CD14-positive monocyte (primary cell): ENCODE measurements around the gene TCF25. TPM values are rescaled to one million over a fixed set of nuclear protein-coding genes. Genes with fewer than 3 reads are reported as not detected.

Source experiments
- DNase-seq, 3 donors: peaks; one replicate each; pipeline ENCODE4 v3.0.0-alpha.2; 2011 to 2022
- H2AFZ ChIP-seq: 2 replicates; pipeline ENCODE4 v1.6.0; 2012; ENCODE audit warnings: mild to moderate bottlenecking, low read depth, low read length, inconsistent platforms; ENCODE audit not compliant: insufficient read depth, poor library complexity, severe bottlenecking
- H3K27ac ChIP-seq, 2 donors: 1 replicate in 1 of 2; 2 replicates in 1 of 2; pipeline ENCODE4 v1.5.1; 2012 to 2013; ENCODE audit warnings: low read length in 2 of 2, control low read depth in 1 of 2, inconsistent platforms in 1 of 2, low read depth in 1 of 2, mild to moderate bottlenecking in 1 of 2
- H3K27me3 ChIP-seq, 2 donors: one replicate each; pipeline versions ENCODE4 v1.6.0 to v1.6.1; 2011 to 2013; ENCODE audit warnings: low read length in 2 of 2; ENCODE audit not compliant: control insufficient read depth in 2 of 2, insufficient read depth in 2 of 2
- H3K36me3 ChIP-seq, 2 donors: replicated peaks in 1 of 2; 1 replicate in 1 of 2; 2 replicates in 1 of 2; pipeline versions ENCODE4 v1.5.1 to v1.6.1; 2012 to 2013; ENCODE audit warnings: low read length in 2 of 2, control low read depth in 1 of 2, inconsistent platforms in 1 of 2, mild to moderate bottlenecking in 1 of 2; ENCODE audit not compliant: insufficient read depth in 2 of 2, control insufficient read depth in 1 of 2
- H3K4me1 ChIP-seq, 2 donors: 1 replicate in 1 of 2; 2 replicates in 1 of 2; pipeline versions ENCODE4 v1.5.1 to v1.6.1; 2012 to 2013; ENCODE audit warnings: low read length in 2 of 2, control low read depth in 1 of 2, inconsistent platforms in 1 of 2, mild to moderate bottlenecking in 1 of 2, moderate library complexity in 1 of 2; ENCODE audit not compliant: insufficient read depth in 2 of 2, control insufficient read depth in 1 of 2
- H3K4me2 ChIP-seq: replicated peaks from 2 replicates; pipeline ENCODE3; 2012; ENCODE audit warnings: low read length, moderate library complexity, mild to moderate bottlenecking; ENCODE audit not compliant: poor library complexity, severe bottlenecking; ENCODE audit errors: extremely low read depth
- H3K4me3 ChIP-seq, 3 experiments: fragments of 200-600 bp in 1 of 3; sonication (generic) in 1 of 3; replicated peaks in 1 of 3; 1 replicate in 2 of 3; 2 replicates in 1 of 3; pipeline ENCODE4 v1.5.1; 2011 to 2013; ENCODE audit warnings: low read length in 3 of 3, mild to moderate bottlenecking in 3 of 3, control low read depth in 2 of 3, low read depth in 2 of 3, inconsistent platforms in 1 of 3, moderate library complexity in 1 of 3
- H3K79me2 ChIP-seq: 2 replicates; pipeline ENCODE4 v1.6.0; 2012; ENCODE audit warnings: mild to moderate bottlenecking, control low read depth, inconsistent platforms, low read length, moderate library complexity; ENCODE audit not compliant: insufficient read depth
- H3K9ac ChIP-seq: 2 replicates; pipeline ENCODE4 v1.6.0; 2017; ENCODE audit warnings: low read length, mild to moderate bottlenecking; ENCODE audit not compliant: insufficient read depth, poor library complexity, severe bottlenecking
- H3K9me3 ChIP-seq, 2 donors: replicated peaks in 1 of 2; 1 replicate in 1 of 2; 2 replicates in 1 of 2; pipeline versions ENCODE4 v1.5.1 to v1.6.1; 2012 to 2013; ENCODE audit warnings: low read length in 2 of 2, control low read depth in 1 of 2; ENCODE audit not compliant: control insufficient read depth in 1 of 2, insufficient read depth in 1 of 2
- H4K20me1 ChIP-seq: 2 replicates; pipeline ENCODE4 v1.6.0; 2012; ENCODE audit warnings: mild to moderate bottlenecking, low read length, control low read depth, moderate library complexity; ENCODE audit not compliant: insufficient read depth
- H3K27ac Mint-ChIP-seq, 7 donors: one replicate each; pipeline ENCODE4 v1.8.0; 2020; ENCODE audit warnings: mild to moderate bottlenecking in 7 of 7, mixed read lengths in 7 of 7, moderate library complexity in 6 of 7, inconsistent platforms in 2 of 7
- H3K27me3 Mint-ChIP-seq, 3 donors: one replicate each; pipeline ENCODE4 v1.8.0; 2021 to 2022; ENCODE audit warnings: low read depth in 3 of 3, mild to moderate bottlenecking in 3 of 3, mixed read lengths in 3 of 3, moderate library complexity in 3 of 3, inconsistent platforms in 1 of 3
- H3K36me3 Mint-ChIP-seq, 2 donors: one replicate each; pipeline ENCODE4 v1.8.0; 2020; ENCODE audit warnings: mixed read lengths in 2 of 2, inconsistent platforms in 1 of 2, mild to moderate bottlenecking in 1 of 2
- H3K4me1 Mint-ChIP-seq: one replicate; pipeline ENCODE4 v1.8.0; 2020; ENCODE audit warnings: mild to moderate bottlenecking, mixed read lengths
- H3K4me3 Mint-ChIP-seq, 2 donors: one replicate each; pipeline ENCODE4 v1.8.0; 2020; ENCODE audit warnings: mild to moderate bottlenecking in 2 of 2, mixed read lengths in 2 of 2, moderate library complexity in 1 of 2
- H3K9me3 Mint-ChIP-seq, 7 donors: one replicate each; pipeline ENCODE4 v1.8.0; 2020 to 2022; ENCODE audit warnings: mixed read lengths in 7 of 7, mild to moderate bottlenecking in 6 of 7, moderate library complexity in 6 of 7, inconsistent platforms in 2 of 7
- WGBS: methylation state at CpG from one replicate; pipeline ENCODE4 v1.1.5; 2013; ENCODE audit warnings: missing lambda C conversion rate; ENCODE audit not compliant: insufficient coverage; 5-methylcytosine and 5-hydroxymethylcytosine counted together
- intact Hi-C, 2 donors: fragments of 100-400 bp; cut with micrococcal nuclease; formaldehyde crosslinking; loops; one replicate each; pipeline versions ENCODE4 v1.15.0 to v1.15.1; 2023
- polyA plus RNA-seq, 3 donors: library from polyadenylated mRNA; depleted of rRNA in 1 of 3; unstranded in 2 of 3; stranded (reverse) in 1 of 3; fragments of 300-500 nt in 2 of 3; fragments of >200 nt in 1 of 3; fragmentation: Illumina TruSeq in 2 of 3; gene quantifications; 1 replicate in 2 of 3; 2 replicates in 1 of 3; pipeline ENCODE4 v1.2.3, GENCODE V29; 2012 to 2021
- TF ChIP-seq, protein P1 (sequence below): fragments of 200-600 bp; IDR thresholded peaks from one replicate; pipeline ENCODE4 v1.8.0; 2022; ENCODE audit warnings: antibody characterized with exemption, mild to moderate bottlenecking

The TCF25 gene
- polyA plus RNA-seq, 3 donors = 98.0 to 231 (median 114) TPM

GRCh38 chr16:89921702-89922476 is 48.5 kb downstream of the TCF25 start:
- intact Hi-C loops = no loop called here
- Histone ChIP-seq H2AFZ (no peak overlapping the region), H3K9ac (no peak overlapping the region), H3K79me2 (no peaks in the 10 kb centered on the region), H3K27ac (no peak overlapping the region), H3K4me3 (no peak overlapping the region), H3K27me3 (peaks cover 29 to 76% of the 10 kb centered on the region in 2 donors), H3K4me1 (peaks cover 42 to 63% of the 10 kb centered on the region in 2 donors), H3K4me2 (no peak overlapping the region), H3K36me3 (no peaks in the 10 kb centered on the region), H3K9me3 (peaks cover 0 to 20% of the 10 kb centered on the region in 2 donors), H4K20me1 (peaks cover 26% of the 10 kb centered on the region)
- Mint-ChIP-seq H3K27ac (no peak overlapping the region), H3K9me3 (peaks cover 0 to 18% (median 7%) of the 10 kb centered on the region in 7 donors), H3K27me3 (peaks cover 69 to 95% (median 77%) of the 10 kb centered on the region in 3 donors), H3K36me3 (no peaks in the 10 kb centered on the region), H3K4me3 (peak overlapping the region; percentile 31 to 82), H3K4me1 (peaks cover 37% of the 10 kb centered on the region)
- peak; percentile 25 to 53 (median 39) for DNase-seq
- WGBS = 9% methylated on average over 20 of the region's 22 CpGs
- TF ChIP-seq, protein P1, sequence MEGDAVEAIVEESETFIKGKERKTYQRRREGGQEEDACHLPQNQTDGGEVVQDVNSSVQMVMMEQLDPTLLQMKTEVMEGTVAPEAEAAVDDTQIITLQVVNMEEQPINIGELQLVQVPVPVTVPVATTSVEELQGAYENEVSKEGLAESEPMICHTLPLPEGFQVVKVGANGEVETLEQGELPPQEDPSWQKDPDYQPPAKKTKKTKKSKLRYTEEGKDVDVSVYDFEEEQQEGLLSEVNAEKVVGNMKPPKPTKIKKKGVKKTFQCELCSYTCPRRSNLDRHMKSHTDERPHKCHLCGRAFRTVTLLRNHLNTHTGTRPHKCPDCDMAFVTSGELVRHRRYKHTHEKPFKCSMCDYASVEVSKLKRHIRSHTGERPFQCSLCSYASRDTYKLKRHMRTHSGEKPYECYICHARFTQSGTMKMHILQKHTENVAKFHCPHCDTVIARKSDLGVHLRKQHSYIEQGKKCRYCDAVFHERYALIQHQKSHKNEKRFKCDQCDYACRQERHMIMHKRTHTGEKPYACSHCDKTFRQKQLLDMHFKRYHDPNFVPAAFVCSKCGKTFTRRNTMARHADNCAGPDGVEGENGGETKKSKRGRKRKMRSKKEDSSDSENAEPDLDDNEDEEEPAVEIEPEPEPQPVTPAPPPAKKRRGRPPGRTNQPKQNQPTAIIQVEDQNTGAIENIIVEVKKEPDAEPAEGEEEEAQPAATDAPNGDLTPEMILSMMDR = no peak

GRCh38 chr16:89922477-89922883 is 49.1 kb downstream of the TCF25 start:
- no peak overlapping the region for H3K27ac Mint-ChIP-seq
- H3K9me3 Mint-ChIP-seq = peaks cover 0 to 18% (median 7%) of the 10 kb centered on the region in 7 donors
- intact Hi-C loops = no loop called here

More at GRCh38 chr16:89922477-89922883, 49.1 kb downstream of the TCF25 start:
- Mint-ChIP-seq H3K36me3 (no peaks in the 10 kb centered on the region), H3K4me1 (peaks cover 34% of the 10 kb centered on the region), H3K27me3 (peaks cover 65 to 92% (median 78%) of the 10 kb centered on the region in 3 donors), H3K4me3 (peak overlapping the region; percentile 62 to 82)
- H3K27ac ChIP-seq = no peak overlapping the region
- H3K27me3 ChIP-seq = peaks cover 29 to 76% of the 10 kb centered on the region in 2 donors
- peaks cover 39 to 61% of the 10 kb centered on the region in 2 donors for H3K4me1 ChIP-seq
- H2AFZ ChIP-seq = peak overlapping the region; percentile 63
- H3K36me3 ChIP-seq = no peaks in the 10 kb centered on the region
- H3K9ac ChIP-seq = no peak overlapping the region
- peak overlapping the region; percentile 72 for H3K4me2 ChIP-seq
- H4K20me1 ChIP-seq = peaks cover 26% of the 10 kb centered on the region
- WGBS = 2% methylated on average over 22 of the region's 31 CpGs
- peak; percentile 48 to 72 (median 64) for DNase-seq
- TF ChIP-seq, protein P1 = no peak
- H3K9me3 ChIP-seq = peaks cover 0 to 20% of the 10 kb centered on the region in 2 donors
- H3K79me2 ChIP-seq = no peaks in the 10 kb centered on the region
- peak overlapping the region; percentile 23 to 69 (median 24) for H3K4me3 ChIP-seq
